IMR-90 (cell line): ENCODE results near the gene UBL4A. TPM values are rescaled to one million over a fixed set of nuclear protein-coding genes. Genes with fewer than 3 reads are reported as not detected.

Experiments used
- ATAC-seq: fragments of 200-7000 bp; cut with Tn5 transposase; 2 replicates; pipeline ENCODE4 v1.9.1; 2020; ENCODE audit warnings: low read depth, mild to moderate bottlenecking, moderate library complexity
- BruUV-seq: library from RNA; stranded (reverse); fragments of 400-500 nt; replicated peaks from 2 replicates; lab custom pipeline; 2021; lab: Mats Ljungman, UMichigan
- CTCF ChIA-PET: fragments of 300-600 bp; formaldehyde crosslinking; extraction: SDS; loops from one replicate; lab custom pipeline; 2021; ENCODE audit warnings: antibody characterized with exemption; lab: Yijun Ruan, JAX
- POLR2A ChIA-PET: fragments of 300-600 bp; sonication (Branson Sonifier 250); formaldehyde crosslinking; loops from one replicate; lab custom pipeline; 2022; ENCODE audit warnings: antibody characterized with exemption; ENCODE audit not compliant: unreplicated experiment; lab: Charles Lee
- DNase-seq: peaks from one replicate; pipeline ENCODE4 v3.0.0; 2013
- H2AFZ ChIP-seq: replicated peaks from 2 replicates; pipeline ENCODE3; 2013; ENCODE audit warnings: low read length, mild to moderate bottlenecking; ENCODE audit not compliant: poor library complexity
- H2AK5ac ChIP-seq: 2 replicates; pipeline ENCODE4 v1.6.1; 2013; ENCODE audit warnings: low read depth, low read length, inconsistent platforms
- H2AK9ac ChIP-seq: replicated peaks from 2 replicates; pipeline ENCODE3; 2013; ENCODE audit warnings: mild to moderate bottlenecking, low read depth, low read length, moderate library complexity; ENCODE audit not compliant: poor library complexity
- H2BK120ac ChIP-seq: 2 replicates; pipeline ENCODE4 v1.6.1; 2013; ENCODE audit warnings: low read depth, low read length, inconsistent platforms
- H2BK15ac ChIP-seq: 3 replicates; pipeline ENCODE4 v1.6.1; 2013; ENCODE audit warnings: low read depth, low read length, inconsistent platforms
- H2BK20ac ChIP-seq: 2 replicates; pipeline ENCODE4 v1.6.1; 2013; ENCODE audit warnings: low read depth, mild to moderate bottlenecking, inconsistent platforms, low read length, moderate library complexity
- H2BK5ac ChIP-seq: 2 replicates; pipeline ENCODE4 v1.6.1; 2013; ENCODE audit warnings: mild to moderate bottlenecking, low read depth, low read length, inconsistent platforms; ENCODE audit not compliant: poor library complexity, severe bottlenecking
- H3K14ac ChIP-seq: replicated peaks from 2 replicates; pipeline ENCODE4 v1.6.1; 2013; ENCODE audit warnings: low read depth, low read length, inconsistent platforms
- H3K18ac ChIP-seq: 2 replicates; pipeline ENCODE4 v1.6.1; 2013; ENCODE audit warnings: low read depth, low read length, control low read depth
- H3K23ac ChIP-seq: 2 replicates; pipeline ENCODE4 v1.6.1; 2013; ENCODE audit warnings: low read depth, low read length, inconsistent platforms
- H3K27ac ChIP-seq: 2 replicates; pipeline ENCODE4 v1.5.1; 2013; ENCODE audit warnings: mild to moderate bottlenecking, control low read depth, low read length; ENCODE audit not compliant: insufficient read depth
- H3K27me3 ChIP-seq: 2 replicates; pipeline ENCODE4 v1.6.1; 2013; ENCODE audit warnings: low read length; ENCODE audit not compliant: control insufficient read depth, insufficient read depth
- H3K36me3 ChIP-seq: 2 replicates; pipeline ENCODE4 v1.6.1; 2013; ENCODE audit warnings: low read length, mixed read lengths; ENCODE audit not compliant: control insufficient read depth, insufficient read depth
- H3K4ac ChIP-seq: 2 replicates; pipeline ENCODE4 v1.6.1; 2013; ENCODE audit warnings: low read depth, low read length, inconsistent platforms
- H3K4me1 ChIP-seq: 2 replicates; pipeline ENCODE4 v1.6.1; 2013; ENCODE audit warnings: low read length, mixed read lengths; ENCODE audit not compliant: control insufficient read depth, insufficient read depth
- H3K4me2 ChIP-seq: 2 replicates; pipeline ENCODE4 v1.6.1; 2013; ENCODE audit warnings: low read depth, mild to moderate bottlenecking, control low read depth, low read length, moderate library complexity
- H3K4me3 ChIP-seq: 2 replicates; pipeline ENCODE4 v1.5.1; 2013; ENCODE audit warnings: low read depth, mild to moderate bottlenecking, control low read depth, low read length, moderate library complexity; ENCODE audit not compliant: insufficient read depth
- H3K56ac ChIP-seq: 2 replicates; pipeline ENCODE4 v1.6.1; 2013; ENCODE audit warnings: low read length, inconsistent platforms; ENCODE audit not compliant: insufficient read depth; ENCODE audit errors: extremely low read depth
- H3K79me1 ChIP-seq, 2 experiments: 2 replicates each; pipeline ENCODE4 v1.6.1; 2013; ENCODE audit warnings: low read length in 2 of 2, inconsistent platforms in 1 of 2, low read depth in 1 of 2
- H3K9ac ChIP-seq: 2 replicates; pipeline ENCODE4 v1.6.1; 2013; ENCODE audit warnings: low read depth, low read length, control low read depth
- H3K9me1 ChIP-seq: 2 replicates; pipeline ENCODE4 v1.6.1; 2013; ENCODE audit warnings: low read length, inconsistent platforms; ENCODE audit not compliant: insufficient read depth
- H3K9me3 ChIP-seq: 2 replicates; pipeline ENCODE4 v1.6.1; 2013; ENCODE audit warnings: low read length; ENCODE audit not compliant: control insufficient read depth, insufficient read depth
- H4K20me1 ChIP-seq: 2 replicates; pipeline ENCODE4 v1.6.1; 2013; ENCODE audit warnings: low read length, inconsistent platforms; ENCODE audit not compliant: insufficient read depth
- H4K5ac ChIP-seq: 2 replicates; pipeline ENCODE4 v1.6.1; 2013; ENCODE audit warnings: mild to moderate bottlenecking, low read depth, low read length, control low read depth
- H4K8ac ChIP-seq, 2 experiments: 2 replicates each; pipeline ENCODE4 v1.6.1; 2013; ENCODE audit warnings: low read depth in 2 of 2, low read length in 2 of 2, control low read depth in 1 of 2, inconsistent platforms in 1 of 2
- H4K91ac ChIP-seq: 2 replicates; pipeline ENCODE4 v1.6.1; 2013; ENCODE audit warnings: low read depth, low read length, inconsistent platforms; ENCODE audit not compliant: insufficient read depth
- BHLHE40 ChIP-seq: fragments of 150-350 bp; IDR thresholded peaks from 2 replicates; pipeline ENCODE4 v1.6.1; 2016; ENCODE audit warnings: mild to moderate bottlenecking, low read depth, low read length
- FOS ChIP-seq: fragments of 150-350 bp; IDR thresholded peaks from 2 replicates; pipeline ENCODE4 v1.6.1; 2016; ENCODE audit warnings: low read depth, low read length
- MXI1 ChIP-seq: IDR thresholded peaks from 2 replicates; pipeline ENCODE4 v1.6.1; 2012; ENCODE audit warnings: low read depth, mild to moderate bottlenecking, low read length, moderate library complexity, borderline replicate concordance
- POLR2A ChIP-seq: IDR thresholded peaks from 2 replicates; pipeline ENCODE4 v1.6.1; 2012; ENCODE audit warnings: mild to moderate bottlenecking, low read depth, low read length
- RFX5 ChIP-seq: IDR thresholded peaks from 2 replicates; pipeline ENCODE4 v1.8.0; 2012; ENCODE audit warnings: low read depth, mild to moderate bottlenecking, low read length, moderate library complexity
- WGBS, 2 experiments: methylation state at CpG; one replicate each; pipeline versions ENCODE4 v1.1.5 to v1.1.7; 2013; ENCODE audit warnings: missing lambda C conversion rate in 2 of 2; ENCODE audit not compliant: insufficient read length in 1 of 2; ENCODE audit errors: extremely low coverage in 2 of 2; 5-methylcytosine and 5-hydroxymethylcytosine counted together
- dilution Hi-C: fragments of 300-500 bp; cut with HindIII; formaldehyde crosslinking; loops from one replicate; pipeline ENCODE4 v1.14.3; 2018; ENCODE audit warnings: low sequenced_read_pairs; ENCODE audit not compliant: unreplicated experiment
- in situ Hi-C: fragments of 300-500 bp; cut with MboI; formaldehyde crosslinking; loops from 3 replicates; pipeline ENCODE4 v1.14.3; 2019; ENCODE audit warnings: low sequenced_read_pairs, inconsistent platforms, mixed read lengths
- intact Hi-C: fragments of 100-400 bp; cut with micrococcal nuclease; formaldehyde crosslinking; loops from 2 replicates; pipeline ENCODE4 v1.10.0; 2022
- polyA plus RNA-seq, 3 experiments: library from polyadenylated mRNA; depleted of rRNA; stranded (reverse); fragments of >200 nt; gene quantifications; 2 replicates each; pipeline ENCODE4 v1.2.3, GENCODE V29; 2012; ENCODE audit warnings: low replicate concordance in 1 of 3
- total RNA-seq: library from RNA; depleted of rRNA; stranded (reverse); fragments of >200 nt; gene quantifications from 2 replicates; pipeline ENCODE4 v1.2.3, GENCODE V29; 2012
- TF ChIP-seq, protein P1 (sequence below): fragments of 150-350 bp; IDR thresholded peaks from 2 replicates; pipeline ENCODE4 v1.6.1; 2017; ENCODE audit warnings: mild to moderate bottlenecking, antibody characterized with exemption, low read length, low read depth

Gene UBL4A
- total and polyA plus RNA-seq, 2 of the 4 experiments (the other 2 are of a cell fraction): 24.6 to 28.3 TPM

DNA sequence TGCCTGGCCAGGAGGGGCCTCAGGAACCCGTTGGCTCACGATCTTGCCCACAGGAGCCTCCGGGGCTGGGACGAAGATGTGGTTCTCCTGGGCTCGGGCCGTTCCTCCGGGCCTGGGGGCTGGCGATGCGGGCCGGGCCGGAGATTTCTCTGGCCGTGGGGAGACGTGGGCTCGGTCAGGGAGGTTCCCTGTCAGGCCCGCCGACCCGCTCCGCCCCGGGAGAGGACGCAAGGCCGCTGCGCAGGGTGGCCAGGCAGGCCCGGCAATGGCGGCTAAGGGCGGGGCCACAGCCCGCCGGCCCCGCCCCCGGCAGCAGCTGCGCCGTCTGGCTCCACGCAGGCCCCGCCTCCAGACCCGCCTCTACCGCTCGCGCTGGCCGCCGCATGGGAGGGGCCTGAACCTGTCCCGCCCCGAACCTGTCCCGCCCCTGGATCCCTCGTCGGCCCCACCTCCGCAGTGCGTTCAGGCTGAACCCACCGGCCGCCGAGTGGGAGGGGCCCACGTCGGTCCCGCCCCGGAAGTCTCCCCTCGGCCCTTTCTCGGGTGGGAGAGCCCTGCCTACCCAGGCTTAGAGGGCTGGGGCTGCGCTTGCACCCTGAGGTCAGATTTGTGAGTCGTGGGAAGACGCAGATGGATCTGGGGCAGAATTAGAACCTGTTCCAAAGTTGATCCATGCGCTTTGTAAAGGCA, 29.7 kb upstream of the UBL4A start, which contains the start of gene FAM3A:
Gene FAM3A (minus strand): TSS at position 267 of the 690 bp plus-strand sequence. CDS start 460 bp downstream, outside the sequence.
- peak within 1 kb of the TSS; percentile 85 for H2AFZ ChIP-seq
- peak within 1 kb of the TSS; percentile 62 for H3K4ac ChIP-seq
- H3K4me3 ChIP-seq: peak within 1 kb of the TSS; percentile 87
- DNase-seq (peak; percentile 85), ATAC-seq (peak; percentile 96)
- no peak for TF ChIP-seq BHLHE40
- no peak for TF ChIP-seq FOS
- peak; percentile 71; the same call in 1 of the 2 replicates for TF ChIP-seq POLR2A
- TF ChIP-seq RFX5: no peak
- TF ChIP-seq MXI1: 0 out of 2 replicates have a peak, but pooled peaks have one; percentile 5
- TF ChIP-seq, protein P1, sequence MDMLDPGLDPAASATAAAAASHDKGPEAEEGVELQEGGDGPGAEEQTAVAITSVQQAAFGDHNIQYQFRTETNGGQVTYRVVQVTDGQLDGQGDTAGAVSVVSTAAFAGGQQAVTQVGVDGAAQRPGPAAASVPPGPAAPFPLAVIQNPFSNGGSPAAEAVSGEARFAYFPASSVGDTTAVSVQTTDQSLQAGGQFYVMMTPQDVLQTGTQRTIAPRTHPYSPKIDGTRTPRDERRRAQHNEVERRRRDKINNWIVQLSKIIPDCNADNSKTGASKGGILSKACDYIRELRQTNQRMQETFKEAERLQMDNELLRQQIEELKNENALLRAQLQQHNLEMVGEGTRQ: no peak
- BruUV-seq: no TSS peak
- peak within 1 kb of the TSS; percentile 90 for H2AK9ac ChIP-seq
- H4K8ac ChIP-seq: peak within 1 kb of the TSS; percentile 40 to 83; a peak in 3 of 4 replicates
- no peak within 1 kb of the TSS for H2BK20ac ChIP-seq
- peak within 1 kb of the TSS; percentile 79 for H3K9ac ChIP-seq
- peak within 1 kb of the TSS; percentile 94 for H3K4me2 ChIP-seq
- peak within 1 kb of the TSS; percentile 45 for H3K18ac ChIP-seq
- ChIA-PET POLR2A (interaction anchor here (0.7 kb wide), 1 partner anchor 19 kb away, joined by 3 read pairs; no protein-coding TSS in a partner anchor), CTCF (no interaction called here)
- no peak within 1 kb of the TSS for H2BK15ac ChIP-seq
- peak within 1 kb of the TSS; percentile 73 for H4K91ac ChIP-seq
- H4K5ac ChIP-seq: peak within 1 kb of the TSS; percentile 27
- H3K4me1 ChIP-seq: peaks cover 8% of the 10 kb centered on the region; the same call in 1 of the 2 replicates
- intact Hi-C loops (loop anchor here (2.0 kb wide), 2 partner anchors 25 to 31 kb away; partner anchors contain the start of genes G6PD, IKBKG and SLC10A3), in situ Hi-C loops (no loop called here), dilution Hi-C loops (no loop called here)
- peak within 1 kb of the TSS; percentile 71; the same call in 1 of the 2 replicates for H3K56ac ChIP-seq
- no peaks in the 10 kb centered on the region for H4K20me1 ChIP-seq
- H2BK5ac ChIP-seq: peak within 1 kb of the TSS; percentile 80
- H3K9me3 ChIP-seq: no peaks in the 10 kb centered on the region
- no peaks in the 10 kb centered on the region; the same call in 1 of the 2 replicates for H3K36me3 ChIP-seq
- peak within 1 kb of the TSS; percentile 91 for H3K27ac ChIP-seq
- H3K9me1 ChIP-seq: peaks cover 3% of the 10 kb centered on the region
- no peaks in the 10 kb centered on the region for H3K27me3 ChIP-seq
- H2AK5ac ChIP-seq: peak within 1 kb of the TSS; percentile 81
- H2BK120ac ChIP-seq: no peak within 1 kb of the TSS
- peak within 1 kb of the TSS; percentile 78 for H3K23ac ChIP-seq
- peak within 1 kb of the TSS; percentile 68 for H3K14ac ChIP-seq
- peaks cover 8 to 12% of the 10 kb centered on the region in 2 experiments; a peak in 2 of 4 replicates for H3K79me1 ChIP-seq
- WGBS, 2 experiments: 39% methylated on average over 20 of the region's 59 CpGs; no CpG with 5 or more reads in 1 of the 2 experiments
